ENCODE results near the gene COL6A1. TPM values are rescaled to one million over a fixed set of nuclear protein-coding genes. Genes with fewer than 3 reads are reported as not detected.
A peak's percentile ranks its signal among the peaks of the same experiment; 100 is the strongest.

Gene COL6A1
- total RNA-seq, 1 experiment from 2014 or later = 193 TPM

DNA sequence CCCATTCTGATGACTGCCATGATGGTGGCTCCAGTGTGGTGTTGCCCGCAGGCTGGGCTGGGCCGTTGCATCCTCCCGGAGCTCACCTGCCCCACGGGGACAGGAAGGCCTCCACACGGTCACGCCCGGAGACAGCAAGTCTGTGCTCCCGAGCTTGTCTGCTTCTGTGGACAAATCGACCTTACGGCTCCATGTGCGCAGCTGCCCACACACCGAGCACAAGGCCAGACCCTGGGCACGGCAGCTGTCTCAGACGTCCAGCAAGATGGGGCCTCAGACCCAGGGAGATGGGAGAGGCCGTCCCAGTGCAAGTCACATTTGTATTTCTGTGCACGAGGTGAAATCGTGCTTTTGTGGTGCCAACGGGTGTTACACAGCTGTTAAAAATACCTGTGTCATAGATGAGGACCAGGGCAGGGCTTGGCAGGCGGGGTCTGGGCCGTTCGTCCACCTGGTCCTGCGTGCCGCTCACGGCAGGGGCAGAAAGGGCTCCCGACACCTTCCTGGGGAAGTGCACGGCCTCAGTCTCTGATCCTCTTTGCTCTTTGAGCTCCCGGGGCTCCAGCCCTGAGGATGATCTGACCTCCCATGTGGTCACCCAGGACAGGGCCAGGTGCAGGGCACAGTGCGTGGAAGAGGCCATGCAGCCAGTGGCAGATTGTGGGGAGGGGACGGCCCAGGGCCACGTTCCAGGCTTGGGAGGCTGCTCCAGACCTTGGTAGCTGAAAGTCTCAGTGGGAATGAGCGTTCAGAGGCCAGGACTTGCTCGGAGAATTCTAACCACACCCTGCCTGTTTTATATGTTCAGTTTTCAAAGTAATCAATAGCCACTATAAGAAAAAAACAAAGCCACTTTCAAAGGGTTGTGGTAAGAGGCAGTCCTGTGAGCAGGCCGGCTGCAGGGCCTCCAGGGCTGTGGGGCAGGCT is 13.5 kb downstream of the COL6A1 start:
- H3T11ph ChIP-seq (ENCODE audit: low read length) = no peak overlapping the region
- no peaks in the 10 kb centered on the region for H3K23me2 ChIP-seq (ENCODE audit: insufficient read length, low read depth, low read length, poor library complexity, severe bottlenecking)
- no peaks in the 10 kb centered on the region for H4K20me1 ChIP-seq (ENCODE audit: control insufficient read depth, insufficient read depth, insufficient read length)
- Mint-ChIP-seq H3K4me1 (no peaks in the 10 kb centered on the region), H3K4me3 (no peak overlapping the region), H3K27ac (peak overlapping the region in 1 of 3 experiments; percentile 61; a peak in 3 of 7 replicates), H3K36me3 (ENCODE audit: insufficient read depth in 1 of 3, low read depth in 3 of 3) (peaks cover 14 to 38% (median 16%) of the 10 kb centered on the region in 3 experiments; a peak in 6 of 7 replicates), H3K27me3 (ENCODE audit: low read depth) (no peaks in the 10 kb centered on the region), H3K9me3 (no peaks in the 10 kb centered on the region)
- no peak overlapping the region for H3K4me2 ChIP-seq (ENCODE audit: insufficient read depth, insufficient read length, low read length)
- no peak overlapping the region for H3K18ac ChIP-seq (ENCODE audit: insufficient read length, low read depth, low read length)
- H3K9ac ChIP-seq (ENCODE audit: extremely low read depth, insufficient read length, low read length) = no peak overlapping the region
- no peak overlapping the region for H2BK12ac ChIP-seq (ENCODE audit: insufficient read length, low read depth, low read length)
- no peaks in the 10 kb centered on the region for H3K79me2 ChIP-seq (ENCODE audit: insufficient read depth, low read length)
- WGBS (ENCODE audit: extremely low coverage, insufficient read length, low lambda C conversion rate) = no CpG with 5 or more reads among the region's 33 CpGs
- H2BK20ac ChIP-seq (ENCODE audit: low read depth, low read length, poor library complexity, severe bottlenecking) = no peak overlapping the region
- H3K4me1 ChIP-seq (ENCODE audit: insufficient read depth, low read length) = no peaks in the 10 kb centered on the region
- DNase-seq = no peak
- H2BK5ac ChIP-seq (ENCODE audit: insufficient read length, low read length) = no peak overlapping the region
- no peak overlapping the region for H2BK120ac ChIP-seq (ENCODE audit: low read depth, low read length, poor library complexity, severe bottlenecking)
- H4K91ac ChIP-seq (ENCODE audit: insufficient read length, low read depth, low read length) = no peak overlapping the region
- H3K27me3 ChIP-seq (ENCODE audit: insufficient read depth, low read length) = no peaks in the 10 kb centered on the region
- H3K27ac ChIP-seq (ENCODE audit: insufficient read length, low read depth, low read length) = no peak overlapping the region
- H4K8ac ChIP-seq (replicated peaks; ENCODE audit: insufficient read length, low read depth, low read length) = no peak overlapping the region
- H2BK15ac ChIP-seq (ENCODE audit: low read depth, low read length) = no peak overlapping the region
- H3K56ac ChIP-seq (ENCODE audit: insufficient read length, low read depth, low read length) = no peak overlapping the region
- no peak overlapping the region; the same call in 1 of the 2 replicates for H3K14ac ChIP-seq (ENCODE audit: insufficient read depth, low read length)
- H3K79me1 ChIP-seq (ENCODE audit: insufficient read depth, low read depth, low read length, poor library complexity, severe bottlenecking) = no peaks in the 10 kb centered on the region
- no peak overlapping the region for H3K4ac ChIP-seq (ENCODE audit: low read depth, low read length)
- H3K9me3 ChIP-seq (ENCODE audit: control insufficient read depth, low read depth, low read length) = no peaks in the 10 kb centered on the region
- TF ChIP-seq CTCF (conservative IDR thresholded peaks at IDR 0.05) = no peak
- no peak overlapping the region for H3K23ac ChIP-seq (ENCODE audit: insufficient read length, low read depth, low read length)
- H4K5ac ChIP-seq (ENCODE audit: insufficient read length, low read depth, low read length) = no peak overlapping the region
- no peak overlapping the region for H2AFZ ChIP-seq (ENCODE audit: low read length)
- no peak overlapping the region for H2AK5ac ChIP-seq (ENCODE audit: insufficient read length, low read length)
